ENCODE results near the gene MRLN.
A peak's percentile ranks its signal among the peaks of the same experiment; 100 is the strongest.
"Not testable (repeated sequence)": the region's sequence is repeated elsewhere in the genome, so short reads cannot be mapped to it uniquely, and the experiment has no call there.

MRLN gene

GRCh38 chr10:59745163-59745650 lies 8.0 kb downstream of the MRLN start:
- FAIRE-seq = no peak
- DNase-seq (ENCODE audit: low spot score) = no peak

- not testable (repeated sequence) for FAIRE-seq; DNase-seq (ENCODE audit: low spot score)
Measured at GRCh38 chr10:59744762-59745161, 8.5 kb downstream of the MRLN start.

- FAIRE-seq; DNase-seq (ENCODE audit: low spot score): not testable (repeated sequence)
Measured at GRCh38 chr10:59744156-59744555, 9.1 kb downstream of the MRLN start.

GRCh38 chr10:59741583-59741982 lies 11.7 kb downstream of the MRLN start:
- no peak for FAIRE-seq
- no peak for DNase-seq (ENCODE audit: low spot score)

- DNase-seq (ENCODE audit: low spot score) = no peak
- no peak for FAIRE-seq
Measured at GRCh38 chr10:59741048-59741447, 12.2 kb downstream of the MRLN start.

- no peak for FAIRE-seq
- no peak for DNase-seq (ENCODE audit: low spot score)
Measured at GRCh38 chr10:59736749-59737148, 16.5 kb downstream of the MRLN start.

GRCh38 chr10:59735296-59735695 lies 18.0 kb downstream of the MRLN start:
- DNase-seq (ENCODE audit: low spot score) (no peak), FAIRE-seq (no peak)

GRCh38 chr10:59734014-59734462 lies 19.2 kb downstream of the MRLN start:
- DNase-seq (ENCODE audit: low spot score) (no peak), FAIRE-seq (no peak)

- not testable (repeated sequence) for DNase-seq (ENCODE audit: low spot score); FAIRE-seq
Measured at GRCh38 chr10:59733321-59734013, 19.8 kb downstream of the MRLN start.

GRCh38 chr10:59732849-59733248 lies 20.4 kb downstream of the MRLN start:
- not testable (repeated sequence) for FAIRE-seq; DNase-seq (ENCODE audit: low spot score)

- FAIRE-seq = not testable (repeated sequence)
Measured at GRCh38 chr10:59729167-59729566, 24.1 kb downstream of the MRLN start.

GRCh38 chr10:59724098-59724938 lies 28.9 kb downstream of the MRLN start:
- FAIRE-seq = peak; percentile 56
- DNase-seq (ENCODE audit: low spot score) = no peak

More at GRCh38 chr10:59729167-59729566, 24.1 kb downstream of the MRLN start:
- DNase-seq (ENCODE audit: low spot score) = not testable (repeated sequence)

- DNase-seq (ENCODE audit: low spot score) = no peak
- FAIRE-seq = no peak
Measured at GRCh38 chr10:59720377-59720776, 32.9 kb downstream of the MRLN start.

- DNase-seq (ENCODE audit: low spot score) (no peak), FAIRE-seq (no peak)
Measured at GRCh38 chr10:59719374-59719773, 33.9 kb downstream of the MRLN start.

- DNase-seq (ENCODE audit: low spot score) (no peak), FAIRE-seq (no peak)
Measured at GRCh38 chr10:59718257-59718656, 35.0 kb downstream of the MRLN start.

GRCh38 chr10:59713196-59713821 lies 39.9 kb downstream of the MRLN start:
- DNase-seq (ENCODE audit: low spot score) = no peak
- FAIRE-seq = no peak

- FAIRE-seq (no peak), DNase-seq (ENCODE audit: low spot score) (no peak)
Measured at GRCh38 chr10:59711871-59712494, 41.3 kb downstream of the MRLN start.

- DNase-seq (ENCODE audit: low spot score) (peak; percentile 86), FAIRE-seq (peak; percentile 58)
Measured at GRCh38 chr10:59709395-59710125, 43.7 kb downstream of the MRLN start, which contains the start of gene SLC16A9. SLC16A9 (minus strand) TSS chr10:59709850; CDS start chr10:59684291, 25,559 bp downstream.

- FAIRE-seq (no peak), DNase-seq (ENCODE audit: low spot score) (peak; percentile 56)
Measured at GRCh38 chr10:59708816-59709394, 44.4 kb downstream of the MRLN start.

Data from urothelium cell line (cell line).